Colonic mucosa (tissue), 4 donors: ENCODE measurements around the gene SPEM1. TPM values are rescaled to one million over a fixed set of nuclear protein-coding genes. Genes with fewer than 3 reads are reported as not detected.
A peak's percentile ranks its signal among the peaks of the same experiment; 100 is the strongest.

Source experiments
- DNase-seq: peaks from one replicate; pipeline ENCODE4 v3.0.0-alpha.2; 2020
- H3K27ac ChIP-seq: fragments of 200-600 bp; one replicate; pipeline ENCODE4 v1.8.0; 2021
- H3K27me3 ChIP-seq: fragments of 200-600 bp; one replicate; pipeline ENCODE4 v1.8.0; 2021
- H3K36me3 ChIP-seq: fragments of 200-600 bp; one replicate; pipeline ENCODE4 v1.8.0; 2021
- H3K4me1 ChIP-seq: fragments of 200-600 bp; one replicate; pipeline ENCODE4 v1.8.0; 2021; ENCODE audit warnings: mild to moderate bottlenecking
- H3K4me3 ChIP-seq: fragments of 200-600 bp; one replicate; pipeline ENCODE4 v1.8.0; 2021
- H3K9ac ChIP-seq, 2 donors: one replicate each; pipeline ENCODE4 v1.7.0; 2013; ENCODE audit warnings: control low read depth in 2 of 2, low read depth in 2 of 2, low read length in 2 of 2
- H3K9me3 ChIP-seq: fragments of 200-600 bp; one replicate; pipeline ENCODE4 v1.8.0; 2021
- CTCF ChIP-seq: fragments of 200-600 bp; IDR thresholded peaks from one replicate; pipeline ENCODE4 v1.8.0; 2022; ENCODE audit warnings: antibody characterized with exemption, mild to moderate bottlenecking
- intact Hi-C: fragments of 100-400 bp; cut with DNase I; formaldehyde crosslinking; loops from one replicate; pipeline ENCODE4 v1.14.1; 2022
- total RNA-seq, 2 donors: library from RNA; stranded (reverse); fragmentation: NEBNext Ultra II Directional in 1 of 2; extraction: Animal tissue kit (Norgen Biotek cat#: 25700) in 1 of 2; gene quantifications; one replicate each; pipeline ENCODE4 v1.2.1, GENCODE V29; 2021
- donor health status: healthy.
- donor health status: DM: no; HTN: no; CAD: no.
- donor health status: DM: no; HTN: no; CAD: no.

The SPEM1 gene
- total RNA-seq, 2 donors from 2014 or later: not detected

- no peak overlapping the region for H3K9ac ChIP-seq
- no peaks in the 10 kb centered on the region for H3K27me3 ChIP-seq
- no peaks in the 10 kb centered on the region for H3K36me3 ChIP-seq
- no peaks in the 10 kb centered on the region for H3K4me1 ChIP-seq
- H3K27ac ChIP-seq: no peak overlapping the region
- no peaks in the 10 kb centered on the region for H3K9me3 ChIP-seq
- no peak overlapping the region for H3K4me3 ChIP-seq
- intact Hi-C loops: loop anchor here (10.0 kb wide), 1 partner anchor 155 kb away; the partner anchor contains the start of gene MPDU1
- no peak for DNase-seq
- TF ChIP-seq CTCF: no peak
These were observed 9.6 kb downstream of the SPEM1 start for GRCh38 chr17:7429722-7430121.

GRCh38 chr17:7431231-7431630 lies 11.1 kb downstream of the SPEM1 start:
- intact Hi-C loops: loop anchor here (10.0 kb wide), 1 partner anchor 154 kb away; the partner anchor contains the start of gene MPDU1

GRCh38 chr17:7432296-7432695 lies 12.2 kb downstream of the SPEM1 start:
- intact Hi-C loops: loop anchor here (10.0 kb wide), 1 partner anchor 153 kb away; the partner anchor contains the start of gene MPDU1
- no peak for DNase-seq

More at GRCh38 chr17:7431231-7431630, 11.1 kb downstream of the SPEM1 start:
- Histone ChIP-seq H3K9me3 (no peaks in the 10 kb centered on the region), H3K4me3 (no peak overlapping the region), H3K27ac (no peak overlapping the region), H3K9ac (no peak overlapping the region), H3K27me3 (no peaks in the 10 kb centered on the region), H3K4me1 (no peaks in the 10 kb centered on the region), H3K36me3 (no peaks in the 10 kb centered on the region)
- TF ChIP-seq CTCF: no peak
- DNase-seq: no peak

GRCh38 chr17:7435676-7436555 lies 15.8 kb downstream of the SPEM1 start:
- Histone ChIP-seq H3K9me3 (no peaks in the 10 kb centered on the region), H3K27me3 (peaks cover 31% of the 10 kb centered on the region), H3K9ac (peak overlapping the region; percentile 81 to 94), H3K4me3 (peak overlapping the region; percentile 69), H3K4me1 (peaks cover 18% of the 10 kb centered on the region), H3K36me3 (no peaks in the 10 kb centered on the region), H3K27ac (peak overlapping the region; percentile 91)
- DNase-seq: peak; percentile 75
- TF ChIP-seq CTCF: no peak
- intact Hi-C loops: loop anchor here (2.0 to 10.0 kb wide), 3 partner anchors 49 to 149 kb away; partner anchors contain the start of genes MPDU1, POLR2A and TMEM95

More at GRCh38 chr17:7432296-7432695, 12.2 kb downstream of the SPEM1 start:
- Histone ChIP-seq H3K4me1 (peaks cover 8% of the 10 kb centered on the region), H3K27me3 (no peaks in the 10 kb centered on the region), H3K9ac (no peak overlapping the region), H3K9me3 (no peaks in the 10 kb centered on the region), H3K4me3 (no peak overlapping the region), H3K36me3 (no peaks in the 10 kb centered on the region), H3K27ac (no peak overlapping the region)
- no peak for TF ChIP-seq CTCF

- DNase-seq: peak; percentile 80
- no peaks in the 10 kb centered on the region for H3K9me3 ChIP-seq
- H3K4me1 ChIP-seq: peaks cover 18% of the 10 kb centered on the region
- H3K36me3 ChIP-seq: no peaks in the 10 kb centered on the region
- intact Hi-C loops: loop anchor here (2.0 to 10.0 kb wide), 3 partner anchors 48 to 148 kb away; partner anchors contain the start of genes MPDU1, POLR2A and TMEM95
- peaks cover 38% of the 10 kb centered on the region for H3K27me3 ChIP-seq
- peak overlapping the region; percentile 69 for H3K4me3 ChIP-seq
- H3K9ac ChIP-seq: peak overlapping the region; percentile 0 to 94
- TF ChIP-seq CTCF: peak; percentile 73
- H3K27ac ChIP-seq: peak overlapping the region; percentile 91
These were observed 16.6 kb downstream of the SPEM1 start for GRCh38 chr17:7436556-7437368.
